HepG2 (cell line): ENCODE data around the gene TRPC3. TPM values are rescaled to one million over a fixed set of nuclear protein-coding genes. Genes with fewer than 3 reads are reported as not detected.
A peak's percentile ranks its signal among the peaks of the same experiment; 100 is the strongest.

Experiments
- AFF4 ChIP-seq: sonication (generic); formaldehyde crosslinking; IDR thresholded peaks from 2 replicates; pipeline ENCODE4 v1.4.0; 2020; ENCODE audit warnings: missing genetic modification reagents
- FOXP1 ChIP-seq, 2 experiments: fragments of 450-650 bp in 1 of 2; IDR thresholded peaks; 2 replicates each; pipeline ENCODE4 v1.6.1; 2017 to 2018; ENCODE audit warnings: antibody characterized with exemption in 1 of 2
- LBX2 ChIP-seq: sonication (generic); formaldehyde crosslinking; IDR thresholded peaks from 2 replicates; pipeline ENCODE4 v1.5.0; 2020; ENCODE audit warnings: missing genetic modification reagents, mild to moderate bottlenecking, borderline replicate concordance
- MAF1 ChIP-seq: sonication (generic); formaldehyde crosslinking; IDR thresholded peaks from 2 replicates; pipeline ENCODE4 v1.5.0; 2020; ENCODE audit warnings: missing genetic modification reagents, borderline replicate concordance
- RNF2 ChIP-seq: fragments of 450-650 bp; conservative IDR thresholded peaks from 2 replicates; pipeline ENCODE4 v1.6.1; 2016; ENCODE audit warnings: low read depth
- SAFB2 ChIP-seq: sonication (generic); formaldehyde crosslinking; IDR thresholded peaks from 2 replicates; pipeline ENCODE4 v1.5.1; 2020; ENCODE audit warnings: missing genetic modification reagents, low read depth, mild to moderate bottlenecking, borderline replicate concordance
- TFDP1 ChIP-seq: IDR thresholded peaks from 2 replicates; pipeline ENCODE4 v1.6.1; 2016; ENCODE audit warnings: missing compliant biosample characterization, missing genetic modification reagents, borderline replicate concordance
- ZNF160 ChIP-seq: sonication (generic); formaldehyde crosslinking; IDR thresholded peaks from 2 replicates; pipeline ENCODE4 v1.8.0; 2022; ENCODE audit warnings: mild to moderate bottlenecking, inconsistent platforms, missing genetic modification reagents
- ZNF770 ChIP-seq: sonication (generic); formaldehyde crosslinking; IDR thresholded peaks from 2 replicates; pipeline ENCODE4 v1.5.0; 2020; ENCODE audit warnings: mild to moderate bottlenecking, missing genetic modification reagents
- polyA plus RNA-seq, 8 experiments: library from polyadenylated mRNA; depleted of rRNA in 3 of 8; stranded (reverse) in 7 of 8; unstranded in 1 of 8; fragments of >200 nt; fragmentation: Illumina TruSeq in 4 of 8; extraction: Trizol in 4 of 8; gene quantifications; 2 replicates each; pipeline versions ENCODE4 v1.2.1 to v1.2.3, GENCODE V29; 2011 to 2016; ENCODE audit warnings: low read depth in 4 of 8, missing spikeins in 1 of 8, mixed read lengths in 1 of 8; ENCODE audit not compliant: insufficient read depth in 1 of 8
- total RNA-seq, 5 experiments: library from RNA; depleted of rRNA; stranded (reverse); fragments of >200 nt; fragmentation: Illumina TruSeq; extraction: Trizol; gene quantifications; 2 replicates each; pipeline ENCODE4 v1.2.3, GENCODE V29; 2016; ENCODE audit warnings: low read depth in 1 of 5
- TF ChIP-seq, protein P1 (sequence below): sonication (generic); formaldehyde crosslinking; IDR thresholded peaks from 2 replicates; pipeline ENCODE4 v1.9.0; 2021; ENCODE audit warnings: missing genetic modification reagents, mild to moderate bottlenecking, borderline replicate concordance

The TRPC3 gene
- total and polyA plus RNA-seq, 2 of the 13 experiments (the other 11 are each of a cell fraction or from before 2014, with no cell fraction given): not detected

GRCh38 chr4:121869841-121870822 is 81.7 kb downstream of the TRPC3 start, which contains the start of gene BBS7 (continued):
- TF ChIP-seq, protein P1, sequence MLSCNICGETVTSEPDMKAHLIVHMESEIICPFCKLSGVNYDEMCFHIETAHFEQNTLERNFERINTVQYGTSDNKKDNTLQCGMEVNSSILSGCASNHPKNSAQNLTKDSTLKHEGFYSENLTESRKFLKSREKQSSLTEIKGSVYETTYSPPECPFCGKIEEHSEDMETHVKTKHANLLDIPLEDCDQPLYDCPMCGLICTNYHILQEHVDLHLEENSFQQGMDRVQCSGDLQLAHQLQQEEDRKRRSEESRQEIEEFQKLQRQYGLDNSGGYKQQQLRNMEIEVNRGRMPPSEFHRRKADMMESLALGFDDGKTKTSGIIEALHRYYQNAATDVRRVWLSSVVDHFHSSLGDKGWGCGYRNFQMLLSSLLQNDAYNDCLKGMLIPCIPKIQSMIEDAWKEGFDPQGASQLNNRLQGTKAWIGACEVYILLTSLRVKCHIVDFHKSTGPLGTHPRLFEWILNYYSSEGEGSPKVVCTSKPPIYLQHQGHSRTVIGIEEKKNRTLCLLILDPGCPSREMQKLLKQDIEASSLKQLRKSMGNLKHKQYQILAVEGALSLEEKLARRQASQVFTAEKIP: no peak
- TF ChIP-seq ZNF160 (no peak), TFDP1 (peak; percentile 69; the same call in 1 of the 2 replicates), SAFB2 (CRISPR knock-in tag) (no peak), LBX2 (CRISPR knock-in tag) (no peak), AFF4 (no peak), FOXP1 (IDR thresholded peaks at IDR 0.05) (no peak), FOXP1 (CRISPR knock-in tag; IDR thresholded peaks at IDR 0.05) (no peak), ZNF770 (CRISPR knock-in tag) (no peak), RNF2 (peak; percentile 62; the same call in 1 of the 2 replicates), MAF1 (CRISPR knock-in tag) (no peak)
